Loucy (cell line): ENCODE measurements around the gene LTBR.

Source experiments
- H2AFZ ChIP-seq: fragments of 200-600 bp; sonication (generic); 2 replicates; pipeline ENCODE4 v1.6.0; 2016; ENCODE audit warnings: antibody characterized with exemption, mild to moderate bottlenecking, low read length, moderate library complexity
- H3F3A ChIP-seq: fragments of 200-600 bp; 2 replicates; pipeline ENCODE4 v1.6.0; 2016; ENCODE audit warnings: antibody characterized with exemption, low read depth, mild to moderate bottlenecking
- H3K27me3 ChIP-seq: fragments of 200-600 bp; sonication (generic); 2 replicates; pipeline ENCODE4 v1.6.1; 2014; ENCODE audit warnings: low read length, mild to moderate bottlenecking; ENCODE audit not compliant: insufficient read depth, poor library complexity, severe bottlenecking
- H3K36me3 ChIP-seq: fragments of 200-600 bp; sonication (generic); 2 replicates; pipeline ENCODE4 v1.6.1; 2016; ENCODE audit warnings: low read length; ENCODE audit not compliant: insufficient read depth
- H3K4me1 ChIP-seq: fragments of 200-600 bp; sonication (generic); 2 replicates; pipeline ENCODE4 v1.5.1; 2014; ENCODE audit warnings: low read length, mild to moderate bottlenecking; ENCODE audit not compliant: insufficient read depth, poor library complexity, severe bottlenecking
- H3K4me2 ChIP-seq: fragments of 200-600 bp; sonication (generic); 2 replicates; pipeline ENCODE4 v1.6.0; 2014; ENCODE audit warnings: antibody characterized with exemption, low read length, low read depth, mild to moderate bottlenecking; ENCODE audit not compliant: poor library complexity, severe bottlenecking
- H3K4me3 ChIP-seq: fragments of 200-600 bp; sonication (generic); 2 replicates; pipeline ENCODE4 v1.5.1; 2014; ENCODE audit warnings: low read length, mild to moderate bottlenecking, mixed read lengths; ENCODE audit not compliant: poor library complexity, severe bottlenecking
- H3K79me2 ChIP-seq: fragments of 200-600 bp; sonication (generic); 2 replicates; pipeline ENCODE4 v1.6.1; 2014; ENCODE audit warnings: low read length; ENCODE audit not compliant: insufficient read depth
- H3K9ac ChIP-seq: fragments of 200-600 bp; sonication (generic); 2 replicates; pipeline ENCODE4 v1.6.0; 2014; ENCODE audit warnings: mild to moderate bottlenecking, low read depth, low read length, moderate library complexity; ENCODE audit not compliant: poor library complexity, severe bottlenecking
- H3K9me2 ChIP-seq: fragments of 200-600 bp; sonication (generic); replicated peaks from 2 replicates; pipeline ENCODE4 v1.6.1; 2016; ENCODE audit warnings: low read depth, low read length, mixed read lengths
- H3K9me3 ChIP-seq: fragments of 200-600 bp; sonication (generic); 2 replicates; pipeline ENCODE4 v1.6.1; 2014; ENCODE audit warnings: mild to moderate bottlenecking, antibody characterized with exemption, low read length, low read depth; ENCODE audit not compliant: insufficient read depth
- H4K20me1 ChIP-seq: fragments of 200-600 bp; sonication (generic); 2 replicates; pipeline ENCODE4 v1.6.0; 2014; ENCODE audit warnings: antibody characterized with exemption, low read length, mild to moderate bottlenecking; ENCODE audit not compliant: insufficient read depth, poor library complexity, severe bottlenecking
- CTCF ChIP-seq: fragments of 200-600 bp; sonication (generic); conservative IDR thresholded peaks from 2 replicates; pipeline ENCODE4 v1.5.1; 2014; ENCODE audit warnings: mild to moderate bottlenecking, antibody characterized with exemption, low read length
- EZH2phosphoT487 ChIP-seq: fragments of 200-600 bp; IDR thresholded peaks from 2 replicates; pipeline ENCODE4 v1.6.1; 2018; ENCODE audit warnings: antibody characterized with exemption, mild to moderate bottlenecking, moderate library complexity, borderline replicate concordance

Gene LTBR

GRCh38 chr12:6428326-6428725 lies 44.4 kb downstream of the LTBR start:
- no peak overlapping the region for H3K4me3 ChIP-seq
- no peaks in the 10 kb centered on the region for H3K27me3 ChIP-seq
- no peaks in the 10 kb centered on the region for H4K20me1 ChIP-seq
- no peaks in the 10 kb centered on the region for H3K36me3 ChIP-seq
- H3K9me3 ChIP-seq, result no peaks in the 10 kb centered on the region
- no peaks in the 10 kb centered on the region for H3K79me2 ChIP-seq
- H3F3A ChIP-seq, result no peaks in the 10 kb centered on the region
- H3K4me2 ChIP-seq, result no peak overlapping the region
- H3K4me1 ChIP-seq, result peaks cover 22% of the 10 kb centered on the region
- H2AFZ ChIP-seq, result no peak overlapping the region
- H3K9me2 ChIP-seq, result no peaks in the 10 kb centered on the region
- TF ChIP-seq EZH2phosphoT487 (no peak), CTCF (no peak)
- no peak overlapping the region for H3K9ac ChIP-seq

DNA sequence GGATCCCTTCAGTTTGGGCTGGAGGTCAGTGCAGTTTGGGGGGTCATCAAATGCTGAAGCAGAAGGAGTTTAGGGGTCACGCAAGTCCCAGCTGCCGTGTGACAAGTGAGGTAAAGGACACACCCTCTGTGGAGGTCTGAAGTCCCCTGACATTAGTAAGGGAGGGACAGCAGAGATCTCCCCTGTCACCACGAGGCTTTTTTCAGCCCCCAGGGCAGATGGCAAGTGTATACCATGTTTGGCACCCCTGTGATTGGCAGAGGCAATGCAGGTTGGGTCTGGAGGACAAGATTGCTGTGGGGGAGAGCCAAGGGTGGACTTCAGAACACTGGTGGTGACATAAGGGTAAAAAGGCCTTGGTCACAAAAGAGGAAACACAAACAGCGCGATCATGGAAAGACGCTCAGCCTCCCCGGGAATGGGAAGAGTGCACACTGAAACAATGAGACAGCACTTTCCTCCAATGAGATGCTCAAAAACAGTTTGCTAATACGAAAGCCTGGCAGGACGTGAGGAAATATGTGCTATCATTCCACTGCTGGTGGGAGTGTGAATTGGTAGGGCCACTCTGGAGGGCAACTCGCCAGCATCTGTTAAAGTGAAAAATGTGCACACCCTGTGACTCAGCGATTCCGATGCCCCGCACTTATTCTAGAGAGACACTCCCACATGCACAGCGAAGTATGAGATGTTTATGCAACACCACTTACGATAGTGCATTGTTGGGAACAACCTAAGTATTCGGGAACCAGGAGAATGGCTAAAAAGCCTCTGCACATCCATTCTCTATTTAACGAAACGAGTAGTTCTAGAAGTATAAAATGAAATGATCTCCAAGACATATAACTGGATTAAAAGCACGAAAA lies 46.4 kb downstream of the LTBR start:
- no peak overlapping the region for H3K9ac ChIP-seq
- no peaks in the 10 kb centered on the region for H4K20me1 ChIP-seq
- TF ChIP-seq CTCF, result no peak
- TF ChIP-seq EZH2phosphoT487, result no peak

GRCh38 chr12:6432991-6433390 lies 49.0 kb downstream of the LTBR start:
- Histone ChIP-seq H3K27me3 (no peaks in the 10 kb centered on the region), H3F3A (no peaks in the 10 kb centered on the region), H3K9me2 (no peaks in the 10 kb centered on the region), H3K4me3 (no peak overlapping the region), H2AFZ (no peak overlapping the region), H3K79me2 (no peaks in the 10 kb centered on the region), H3K9me3 (no peaks in the 10 kb centered on the region), H3K4me1 (peaks cover 5% of the 10 kb centered on the region), H3K9ac (no peak overlapping the region), H3K4me2 (no peak overlapping the region), H3K36me3 (no peaks in the 10 kb centered on the region), H4K20me1 (no peaks in the 10 kb centered on the region)
- TF ChIP-seq CTCF (no peak), EZH2phosphoT487 (no peak)

More for the DNA sequence above, 46.4 kb downstream of the LTBR start:
- Histone ChIP-seq H3F3A (no peaks in the 10 kb centered on the region), H3K36me3 (no peaks in the 10 kb centered on the region), H3K9me2 (no peaks in the 10 kb centered on the region), H3K79me2 (no peaks in the 10 kb centered on the region), H3K4me3 (no peak overlapping the region), H2AFZ (no peak overlapping the region; the same call in 1 of the 2 replicates), H3K27me3 (no peaks in the 10 kb centered on the region), H3K4me1 (peaks cover 17% of the 10 kb centered on the region), H3K4me2 (no peak overlapping the region), H3K9me3 (no peaks in the 10 kb centered on the region)
